ENCODE measurements around the gene UNC13C.

Gene UNC13C

DNA sequence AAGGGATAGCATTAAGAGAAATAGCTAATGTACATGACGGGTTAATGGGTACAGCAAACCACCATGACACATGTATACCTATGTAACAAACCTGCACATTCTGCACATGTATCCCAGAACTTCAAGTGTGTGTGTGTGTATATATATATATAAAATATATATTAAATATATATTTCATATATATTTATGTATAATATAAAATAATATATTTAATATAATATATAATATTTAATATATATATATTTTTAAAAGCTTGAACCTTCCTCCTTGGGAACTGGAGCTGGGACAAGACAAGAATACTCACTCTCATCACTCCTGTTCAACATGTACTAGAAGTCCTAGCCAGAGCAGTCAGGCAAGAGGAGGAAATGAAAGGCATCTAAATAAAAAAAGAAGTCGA is 149.3 kb downstream of the UNC13C start:
- Histone ChIP-seq H3K9ac (ENCODE audit: low read depth, low read length) (no peak overlapping the region), H3K36me3 (ENCODE audit: insufficient read depth, low read length) (no peaks in the 10 kb centered on the region), H3K4me2 (ENCODE audit: low read length) (no peak overlapping the region), H3K9me3 (replicated peaks; ENCODE audit: low read length) (no peaks in the 10 kb centered on the region), H3K4me3 (ENCODE audit: low read length) (no peak overlapping the region), H3K27me3 (ENCODE audit: control insufficient read depth, insufficient read depth, low read length) (no peaks in the 10 kb centered on the region), H3K4me1 (ENCODE audit: control insufficient read depth, insufficient read depth, low read length) (no peaks in the 10 kb centered on the region)

DNA sequence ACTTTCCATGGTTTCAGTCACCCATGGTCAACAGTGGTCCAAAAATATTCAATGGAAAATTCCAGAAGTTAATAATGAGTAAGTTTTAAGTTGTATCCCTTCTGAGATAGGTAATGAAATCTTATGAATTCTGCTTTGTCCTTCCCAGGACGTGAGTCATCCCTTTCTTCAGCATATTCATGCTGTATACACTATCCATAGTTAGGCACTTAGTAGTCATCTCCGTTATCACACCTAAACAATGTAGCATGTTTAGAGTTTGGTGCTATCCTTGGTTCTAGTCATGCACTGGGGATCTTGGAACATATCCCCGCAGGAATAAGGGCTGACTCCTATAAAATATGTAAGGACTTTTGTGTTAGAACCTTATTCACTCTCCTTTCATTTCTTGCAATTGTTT is 153.2 kb downstream of the UNC13C start:
- Histone ChIP-seq H3K4me2 (ENCODE audit: low read length) (no peak overlapping the region), H3K9ac (ENCODE audit: low read depth, low read length) (no peak overlapping the region), H3K27me3 (ENCODE audit: control insufficient read depth, insufficient read depth, low read length) (no peaks in the 10 kb centered on the region), H3K36me3 (ENCODE audit: insufficient read depth, low read length) (no peaks in the 10 kb centered on the region), H3K9me3 (replicated peaks; ENCODE audit: low read length) (peaks cover 3% of the 10 kb centered on the region), H3K4me1 (ENCODE audit: control insufficient read depth, insufficient read depth, low read length) (no peaks in the 10 kb centered on the region), H3K4me3 (ENCODE audit: low read length) (no peak overlapping the region)

DNA sequence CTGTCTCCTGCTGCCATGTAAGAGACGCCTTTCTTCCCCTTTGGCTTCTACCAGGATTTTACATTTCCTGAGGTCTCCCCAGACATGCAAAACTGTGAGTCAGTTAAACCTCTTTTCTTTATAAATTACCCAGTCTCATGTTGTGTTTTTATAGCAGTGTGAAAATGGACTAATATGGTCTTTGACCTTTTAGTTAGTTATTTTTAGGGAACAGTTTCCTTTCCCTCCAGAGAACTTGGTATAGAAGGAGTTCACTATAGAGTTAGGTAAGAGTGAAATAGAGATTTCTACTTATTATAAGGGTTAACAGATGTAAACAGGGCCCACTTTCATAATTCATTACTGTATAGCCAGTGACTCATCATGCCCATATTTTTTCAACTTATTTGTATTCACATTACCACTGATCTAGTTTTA is 170.9 kb downstream of the UNC13C start:
- Histone ChIP-seq H3K9me3 (replicated peaks; ENCODE audit: low read length) (no peaks in the 10 kb centered on the region), H3K36me3 (ENCODE audit: insufficient read depth, low read length) (no peaks in the 10 kb centered on the region), H3K4me2 (ENCODE audit: low read length) (no peak overlapping the region), H3K27me3 (ENCODE audit: control insufficient read depth, insufficient read depth, low read length) (no peaks in the 10 kb centered on the region), H3K4me1 (ENCODE audit: control insufficient read depth, insufficient read depth, low read length) (peaks cover 25% of the 10 kb centered on the region), H3K9ac (ENCODE audit: low read depth, low read length) (no peak overlapping the region), H3K4me3 (ENCODE audit: low read length) (no peak overlapping the region)

DNA sequence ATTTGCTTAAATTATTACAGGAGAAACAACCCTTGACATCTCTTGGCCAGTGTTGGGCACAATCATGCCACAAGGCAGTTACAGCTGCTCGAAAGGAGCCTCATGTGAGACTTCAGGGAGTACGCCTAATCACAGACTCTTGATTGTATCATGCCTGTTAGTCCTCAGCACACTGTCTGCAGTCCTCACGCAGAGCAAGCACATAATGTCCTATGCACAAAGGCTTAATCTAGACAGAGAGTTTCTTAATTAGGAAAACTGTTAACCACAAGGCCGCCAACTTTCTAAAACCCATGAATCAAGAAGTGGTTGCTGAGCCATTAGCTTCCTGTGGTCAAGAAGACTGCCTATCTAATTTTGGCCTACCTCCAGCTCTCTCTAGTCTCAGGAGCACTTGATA is 172.0 kb downstream of the UNC13C start:
- H3K27me3 ChIP-seq (ENCODE audit: control insufficient read depth, insufficient read depth, low read length), result no peaks in the 10 kb centered on the region
- H3K4me1 ChIP-seq (ENCODE audit: control insufficient read depth, insufficient read depth, low read length), result peaks cover 25% of the 10 kb centered on the region

DNA sequence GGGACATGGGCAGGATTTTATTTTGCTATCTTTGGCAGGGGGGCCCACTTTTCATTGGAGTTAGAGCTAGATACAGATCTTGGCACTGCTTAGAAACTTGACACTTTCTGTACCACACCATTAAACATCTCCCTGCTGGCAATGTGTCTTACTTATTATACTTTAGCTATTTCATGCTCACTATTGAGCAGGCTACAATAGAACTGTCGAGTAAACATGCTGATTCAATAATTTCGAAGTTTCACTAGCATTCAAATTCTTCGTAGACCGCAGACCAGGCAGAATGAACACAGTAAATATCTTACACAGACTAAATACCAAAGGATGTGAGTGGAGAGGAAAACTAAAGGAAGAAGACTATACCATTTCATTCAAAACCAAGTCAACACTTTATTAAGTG is 180.8 kb downstream of the UNC13C start:
- Histone ChIP-seq H3K36me3 (ENCODE audit: insufficient read depth, low read length) (no peaks in the 10 kb centered on the region), H3K4me2 (ENCODE audit: low read length) (no peak overlapping the region), H3K4me1 (ENCODE audit: control insufficient read depth, insufficient read depth, low read length) (no peaks in the 10 kb centered on the region), H3K9ac (ENCODE audit: low read depth, low read length) (no peak overlapping the region), H3K9me3 (replicated peaks; ENCODE audit: low read length) (no peaks in the 10 kb centered on the region), H3K4me3 (ENCODE audit: low read length) (no peak overlapping the region), H3K27me3 (ENCODE audit: control insufficient read depth, insufficient read depth, low read length) (no peaks in the 10 kb centered on the region)

More for the DNA sequence above, 172.0 kb downstream of the UNC13C start:
- Histone ChIP-seq H3K4me2 (ENCODE audit: low read length) (no peak overlapping the region), H3K9ac (ENCODE audit: low read depth, low read length) (no peak overlapping the region), H3K9me3 (replicated peaks; ENCODE audit: low read length) (no peaks in the 10 kb centered on the region), H3K4me3 (ENCODE audit: low read length) (no peak overlapping the region), H3K36me3 (ENCODE audit: insufficient read depth, low read length) (no peaks in the 10 kb centered on the region)

DNA sequence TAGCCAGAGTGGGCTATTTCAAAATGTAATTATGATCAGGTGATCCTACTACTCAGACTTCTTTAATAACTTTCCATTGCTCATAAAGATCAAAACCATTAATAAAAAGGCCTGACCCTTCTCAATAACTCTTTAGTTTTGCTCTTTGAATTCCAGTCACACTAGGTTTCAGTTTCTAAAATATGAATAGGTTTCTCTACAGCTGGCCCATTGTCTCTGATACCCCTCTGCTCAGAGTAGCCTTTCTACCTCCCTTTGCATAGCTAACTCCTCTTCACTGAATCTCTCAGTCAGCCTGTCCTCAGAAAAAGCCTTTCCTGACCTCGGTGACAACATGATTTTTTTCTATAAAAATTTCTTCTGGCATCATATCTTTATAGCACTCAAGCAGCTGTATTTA is 209.1 kb downstream of the UNC13C start:
- no peak overlapping the region for H3K4me3 ChIP-seq (ENCODE audit: low read length)
- no peak overlapping the region for H3K4me2 ChIP-seq (ENCODE audit: low read length)
- H3K9ac ChIP-seq (ENCODE audit: low read depth, low read length), result no peak overlapping the region
- H3K9me3 ChIP-seq (replicated peaks; ENCODE audit: low read length), result no peaks in the 10 kb centered on the region
- no peaks in the 10 kb centered on the region for H3K36me3 ChIP-seq (ENCODE audit: insufficient read depth, low read length)
- no peaks in the 10 kb centered on the region for H3K27me3 ChIP-seq (ENCODE audit: control insufficient read depth, insufficient read depth, low read length)
- no peaks in the 10 kb centered on the region for H3K4me1 ChIP-seq (ENCODE audit: control insufficient read depth, insufficient read depth, low read length)

DNA sequence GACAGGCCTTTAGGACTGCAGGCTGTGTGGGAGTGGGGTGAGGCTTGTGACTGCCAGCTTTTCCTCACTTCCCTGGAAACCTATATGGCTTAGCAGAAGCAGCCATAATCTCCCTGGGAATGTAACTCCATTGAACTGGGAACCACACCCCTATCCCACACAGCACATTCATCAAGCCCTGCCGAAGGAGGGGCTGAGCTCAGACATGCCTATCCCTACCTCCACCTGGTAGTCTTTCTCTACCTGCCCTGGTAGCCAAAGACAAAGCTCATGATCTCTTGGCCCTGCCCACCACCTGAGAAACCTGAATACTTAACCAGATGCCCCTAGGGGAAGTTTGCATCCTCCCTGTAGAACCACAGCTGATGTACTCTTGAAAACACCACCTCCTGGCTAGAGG is 219.8 kb downstream of the UNC13C start:
- Histone ChIP-seq H3K36me3 (ENCODE audit: insufficient read depth, low read length) (no peaks in the 10 kb centered on the region), H3K9ac (ENCODE audit: low read depth, low read length) (no peak overlapping the region), H3K4me1 (ENCODE audit: control insufficient read depth, insufficient read depth, low read length) (no peaks in the 10 kb centered on the region), H3K4me3 (ENCODE audit: low read length) (no peak overlapping the region), H3K9me3 (replicated peaks; ENCODE audit: low read length) (no peaks in the 10 kb centered on the region), H3K27me3 (ENCODE audit: control insufficient read depth, insufficient read depth, low read length) (no peaks in the 10 kb centered on the region), H3K4me2 (ENCODE audit: low read length) (no peak overlapping the region)

DNA sequence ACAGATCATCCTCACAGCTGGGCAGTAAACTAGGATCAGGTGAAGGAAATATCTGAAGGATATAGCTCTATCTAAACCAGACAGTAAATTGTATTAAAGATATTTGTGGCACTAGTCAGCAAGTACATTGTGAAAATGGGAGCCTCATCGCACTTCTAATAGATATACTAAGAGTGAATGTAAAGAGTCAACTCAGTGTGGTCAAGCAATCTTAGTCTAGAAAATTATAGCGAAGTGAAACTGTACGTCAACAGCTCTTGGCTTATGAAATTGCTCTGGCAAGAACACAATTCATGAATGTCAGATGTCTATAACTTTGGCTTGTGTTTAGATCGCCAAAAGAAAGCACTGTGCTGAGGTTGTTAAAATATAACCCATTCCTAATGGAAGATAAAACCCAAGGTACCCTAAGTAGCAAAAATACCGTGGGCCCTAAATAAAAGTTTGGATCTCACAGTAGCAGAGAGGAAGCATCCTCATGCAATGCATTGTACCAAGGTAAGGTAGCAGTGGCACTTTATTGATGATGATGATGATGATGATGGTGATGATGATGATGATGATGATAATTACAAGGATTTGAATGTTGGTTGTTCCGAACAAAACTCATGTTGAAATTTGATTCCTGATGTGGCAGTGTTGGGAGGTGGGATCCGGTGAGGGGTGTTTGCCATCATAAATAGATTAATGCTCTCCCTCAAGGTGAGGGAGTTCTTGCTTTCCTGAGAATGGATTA is 228.5 kb downstream of the UNC13C start:
- Histone ChIP-seq H3K27me3 (ENCODE audit: control insufficient read depth, insufficient read depth, low read length) (no peaks in the 10 kb centered on the region), H3K4me3 (ENCODE audit: low read length) (no peak overlapping the region), H3K9ac (ENCODE audit: low read depth, low read length) (no peak overlapping the region), H3K9me3 (replicated peaks; ENCODE audit: low read length) (peaks cover 3% of the 10 kb centered on the region), H3K4me2 (ENCODE audit: low read length) (no peak overlapping the region), H3K36me3 (ENCODE audit: insufficient read depth, low read length) (no peaks in the 10 kb centered on the region), H3K4me1 (ENCODE audit: control insufficient read depth, insufficient read depth, low read length) (no peaks in the 10 kb centered on the region)

DNA sequence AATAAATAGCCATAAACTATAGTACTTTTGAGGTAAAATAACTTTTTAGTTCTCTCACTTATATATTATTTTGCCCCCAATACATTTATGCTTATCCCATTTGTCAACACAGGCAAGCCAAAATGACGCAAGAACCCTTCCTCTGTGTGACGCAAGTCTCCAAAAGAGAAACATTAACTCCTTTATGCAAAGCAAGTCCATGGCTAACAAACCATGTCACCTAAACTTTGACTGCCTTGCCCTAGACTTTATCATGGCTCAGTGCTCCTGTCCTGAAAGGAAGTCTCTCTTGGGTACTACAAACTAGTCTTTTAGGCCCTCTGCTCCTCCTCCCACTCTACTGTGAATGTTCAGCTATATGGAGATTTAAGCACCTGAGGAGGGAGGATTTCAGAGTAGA is 230.5 kb downstream of the UNC13C start:
- Histone ChIP-seq H3K4me1 (ENCODE audit: control insufficient read depth, insufficient read depth, low read length) (no peaks in the 10 kb centered on the region), H3K4me3 (ENCODE audit: low read length) (no peak overlapping the region), H3K9me3 (replicated peaks; ENCODE audit: low read length) (peaks cover 3% of the 10 kb centered on the region), H3K4me2 (ENCODE audit: low read length) (no peak overlapping the region), H3K27me3 (ENCODE audit: control insufficient read depth, insufficient read depth, low read length) (no peaks in the 10 kb centered on the region), H3K9ac (ENCODE audit: low read depth, low read length) (no peak overlapping the region), H3K36me3 (ENCODE audit: insufficient read depth, low read length) (no peaks in the 10 kb centered on the region)

DNA sequence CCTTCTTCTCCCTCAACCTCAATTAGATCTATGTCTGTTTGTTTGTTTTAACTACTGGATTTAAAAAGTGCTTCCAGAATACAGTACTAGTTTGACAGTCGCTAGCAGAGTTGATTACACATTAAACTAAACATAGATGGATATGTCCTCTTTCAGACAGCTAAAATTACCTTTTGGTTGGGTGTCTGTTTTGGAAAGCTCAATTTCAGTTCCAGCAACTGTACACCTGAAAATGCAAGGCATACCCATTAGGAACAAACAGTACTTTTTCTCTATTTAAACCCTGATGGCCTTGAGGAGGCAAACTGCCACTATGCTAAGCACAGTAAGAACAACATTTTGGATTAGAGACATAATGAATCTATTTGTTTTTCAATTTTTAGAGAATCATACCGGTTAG is 234.4 kb downstream of the UNC13C start:
- Histone ChIP-seq H3K27me3 (ENCODE audit: control insufficient read depth, insufficient read depth, low read length) (no peaks in the 10 kb centered on the region), H3K36me3 (ENCODE audit: insufficient read depth, low read length) (no peaks in the 10 kb centered on the region)

DNA sequence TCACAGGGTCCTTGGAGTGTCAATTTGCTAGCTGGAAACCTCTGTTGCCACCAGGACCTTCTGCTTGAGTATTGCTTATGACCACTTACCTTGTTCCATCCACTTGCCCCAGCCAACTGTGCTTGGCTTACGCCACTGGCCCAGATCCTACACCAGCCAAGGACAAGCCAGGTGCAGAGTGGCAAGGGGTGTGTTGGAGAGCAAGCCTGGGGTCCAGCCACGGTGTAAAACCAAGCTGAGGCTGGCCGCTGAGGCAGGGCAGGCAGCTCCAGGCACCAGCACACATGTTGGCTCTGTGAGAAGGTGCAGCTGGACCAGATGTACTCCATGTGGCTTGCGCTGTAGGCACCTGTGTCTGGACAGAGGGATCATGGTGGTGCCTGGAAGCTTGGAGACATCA is 248.2 kb downstream of the UNC13C start:
- H3K4me1 ChIP-seq (ENCODE audit: control insufficient read depth, insufficient read depth, low read length), result no peaks in the 10 kb centered on the region
- H3K9me3 ChIP-seq (replicated peaks; ENCODE audit: low read length), result peaks cover 7% of the 10 kb centered on the region
- no peak overlapping the region for H3K4me2 ChIP-seq (ENCODE audit: low read length)
- no peak overlapping the region for H3K9ac ChIP-seq (ENCODE audit: low read depth, low read length)
- no peaks in the 10 kb centered on the region for H3K36me3 ChIP-seq (ENCODE audit: insufficient read depth, low read length)
- no peaks in the 10 kb centered on the region for H3K27me3 ChIP-seq (ENCODE audit: control insufficient read depth, insufficient read depth, low read length)
- H3K4me3 ChIP-seq (ENCODE audit: low read length), result no peak overlapping the region

More for the DNA sequence above, 234.4 kb downstream of the UNC13C start:
- Histone ChIP-seq H3K4me1 (ENCODE audit: control insufficient read depth, insufficient read depth, low read length) (no peaks in the 10 kb centered on the region), H3K4me3 (ENCODE audit: low read length) (no peak overlapping the region), H3K4me2 (ENCODE audit: low read length) (no peak overlapping the region), H3K9me3 (replicated peaks; ENCODE audit: low read length) (peaks cover 3% of the 10 kb centered on the region), H3K9ac (ENCODE audit: low read depth, low read length) (no peak overlapping the region)

DNA sequence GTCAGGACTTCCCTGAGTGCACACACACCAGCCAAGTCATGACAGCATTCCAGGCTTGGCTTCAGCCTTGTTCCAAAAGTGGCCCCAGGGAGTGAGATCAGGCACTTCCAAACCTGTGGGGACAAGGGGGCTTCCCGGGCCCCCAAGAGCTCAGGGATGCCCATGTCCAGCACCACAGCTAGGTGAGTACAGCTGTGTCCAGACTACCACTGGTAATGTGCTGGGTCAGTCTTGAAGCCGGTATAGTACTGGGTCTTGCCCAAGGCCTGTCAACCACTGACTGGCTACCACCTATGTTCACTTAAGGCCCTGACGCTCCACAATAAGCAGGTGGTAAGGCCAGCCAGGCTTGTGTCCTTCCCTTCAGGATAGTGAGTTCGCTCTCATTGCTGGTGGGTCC is 249.3 kb downstream of the UNC13C start:
- H3K9ac ChIP-seq (ENCODE audit: low read depth, low read length), result no peak overlapping the region
- no peak overlapping the region for H3K4me2 ChIP-seq (ENCODE audit: low read length)
- H3K9me3 ChIP-seq (replicated peaks; ENCODE audit: low read length), result peaks cover 7% of the 10 kb centered on the region
- no peaks in the 10 kb centered on the region for H3K4me1 ChIP-seq (ENCODE audit: control insufficient read depth, insufficient read depth, low read length)
- H3K4me3 ChIP-seq (ENCODE audit: low read length), result no peak overlapping the region
- H3K27me3 ChIP-seq (ENCODE audit: control insufficient read depth, insufficient read depth, low read length), result no peaks in the 10 kb centered on the region
- no peaks in the 10 kb centered on the region for H3K36me3 ChIP-seq (ENCODE audit: insufficient read depth, low read length)

All from skeletal muscle satellite cell (primary cell).